Measurements from ENCODE around the gene PDGFD. TPM values are rescaled to one million over a fixed set of nuclear protein-coding genes. Genes with fewer than 3 reads are reported as not detected.

PDGFD gene
- total and polyA plus RNA-seq, 2 donors (not counting 3 experiments of a cell fraction or from before 2014, with no cell fraction given) = 6.3 to 13.1 TPM

DNA sequence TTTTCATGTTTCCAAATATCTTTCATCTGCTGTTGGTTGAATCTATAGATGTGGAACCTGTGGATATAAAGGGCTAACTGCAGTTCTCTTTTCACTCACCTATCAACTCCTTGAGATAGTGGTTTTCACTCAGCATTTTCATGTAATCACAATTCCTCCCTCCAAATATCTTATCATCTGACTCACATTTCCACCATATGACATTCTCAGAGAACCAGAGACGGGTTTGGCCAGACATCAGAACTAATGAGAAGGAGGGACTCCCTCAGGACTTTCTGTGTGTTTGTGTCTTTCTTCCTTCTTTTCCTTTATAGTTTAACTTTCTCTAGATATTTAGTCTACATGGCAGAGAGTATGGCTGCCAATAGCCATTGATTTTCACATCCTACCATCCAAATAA lies 262.3 kb downstream of the PDGFD start:
- H4K20me1 ChIP-seq (replicated peaks; ENCODE audit: control insufficient read depth, extremely low read depth, insufficient read depth, low read length) = no peaks in the 10 kb centered on the region
- no peak overlapping the region for H3K9ac ChIP-seq (replicated peaks; ENCODE audit: extremely low read depth, insufficient read depth, low read length)
- H3K4me2 ChIP-seq (ENCODE audit: insufficient read depth, low read length) = no peak overlapping the region
- CTCF ChIA-PET = no interaction called here
- H3K27ac ChIP-seq (ENCODE audit: insufficient read depth, low read depth, low read length) = no peak overlapping the region
- no peaks in the 10 kb centered on the region for H3K9me3 ChIP-seq (replicated peaks; ENCODE audit: control insufficient read depth, insufficient read depth, low read length)
- dilution Hi-C loops (cut with MboI; ENCODE audit: extremely low pct_ligation_motif_present, low sequenced_read_pairs) (no loop called here), intact Hi-C loops (cut with micrococcal nuclease) (loop anchor here (10.0 kb wide), 1 partner anchor 367 kb away; no protein-coding TSS in a partner anchor)
- no peak for DNase-seq (ENCODE audit: low read depth, low spot score)
- FAIRE-seq = no peak
- no peaks in the 10 kb centered on the region for H3K27me3 ChIP-seq (ENCODE audit: control insufficient read depth in 2 of 2, insufficient read depth in 2 of 2, low read length in 2 of 2)
- H3K79me2 ChIP-seq (ENCODE audit: control insufficient read depth, insufficient read depth, low read length) = no peaks in the 10 kb centered on the region
- no TSS peak for BruUV-seq (replicated peaks)
- no peaks in the 10 kb centered on the region for H3K36me3 ChIP-seq (ENCODE audit: control insufficient read depth in 2 of 2, extremely low read depth in 1 of 2, insufficient read depth in 2 of 2, low read length in 2 of 2)
- H3K4me1 ChIP-seq (ENCODE audit: control insufficient read depth, extremely low read depth, insufficient read depth, low read length) = peaks cover 21% of the 10 kb centered on the region
- H3K9me1 ChIP-seq (replicated peaks; ENCODE audit: control insufficient read depth, extremely low read depth, insufficient read depth, low read length) = no peaks in the 10 kb centered on the region
- H3K4me3 ChIP-seq (replicated peaks in 1 of 3; ENCODE audit: insufficient read depth in 1 of 3, low read depth in 1 of 3, low read length in 3 of 3) = no peak overlapping the region
- no peak for TF ChIP-seq FOS (IDR thresholded peaks at IDR 0.05; ENCODE audit: borderline replicate concordance, insufficient read depth, low read length)
- TF ChIP-seq, protein P1, sequence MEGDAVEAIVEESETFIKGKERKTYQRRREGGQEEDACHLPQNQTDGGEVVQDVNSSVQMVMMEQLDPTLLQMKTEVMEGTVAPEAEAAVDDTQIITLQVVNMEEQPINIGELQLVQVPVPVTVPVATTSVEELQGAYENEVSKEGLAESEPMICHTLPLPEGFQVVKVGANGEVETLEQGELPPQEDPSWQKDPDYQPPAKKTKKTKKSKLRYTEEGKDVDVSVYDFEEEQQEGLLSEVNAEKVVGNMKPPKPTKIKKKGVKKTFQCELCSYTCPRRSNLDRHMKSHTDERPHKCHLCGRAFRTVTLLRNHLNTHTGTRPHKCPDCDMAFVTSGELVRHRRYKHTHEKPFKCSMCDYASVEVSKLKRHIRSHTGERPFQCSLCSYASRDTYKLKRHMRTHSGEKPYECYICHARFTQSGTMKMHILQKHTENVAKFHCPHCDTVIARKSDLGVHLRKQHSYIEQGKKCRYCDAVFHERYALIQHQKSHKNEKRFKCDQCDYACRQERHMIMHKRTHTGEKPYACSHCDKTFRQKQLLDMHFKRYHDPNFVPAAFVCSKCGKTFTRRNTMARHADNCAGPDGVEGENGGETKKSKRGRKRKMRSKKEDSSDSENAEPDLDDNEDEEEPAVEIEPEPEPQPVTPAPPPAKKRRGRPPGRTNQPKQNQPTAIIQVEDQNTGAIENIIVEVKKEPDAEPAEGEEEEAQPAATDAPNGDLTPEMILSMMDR (IDR thresholded peaks at IDR 0.05; ENCODE audit: extremely low read depth in 1 of 2, insufficient read depth in 1 of 2, low read depth in 1 of 2, low read length in 2 of 2) = no peak
- TF ChIP-seq JUN (IDR thresholded peaks at IDR 0.05; ENCODE audit: borderline replicate concordance, insufficient read depth, insufficient read length, low read depth) = no peak
- TF ChIP-seq GATA2 (IDR thresholded peaks at IDR 0.05; ENCODE audit: insufficient read depth, insufficient read length, low read depth, low read length) = no peak
- no peak for TF ChIP-seq POLR2AphosphoS5 (IDR thresholded peaks at IDR 0.05; ENCODE audit: insufficient read depth, low read depth, low read length)
- TF ChIP-seq EZH2 (IDR thresholded peaks at IDR 0.05; ENCODE audit: borderline replicate concordance, low read depth, low read length, severe bottlenecking) = no peak
- TF ChIP-seq POLR2A (IDR thresholded peaks at IDR 0.05; ENCODE audit: low read depth, low read length) = no peak
- no peak for TF ChIP-seq MYC (IDR thresholded peaks at IDR 0.05; ENCODE audit: low read depth, low read length)
- TF ChIP-seq, protein P2, sequence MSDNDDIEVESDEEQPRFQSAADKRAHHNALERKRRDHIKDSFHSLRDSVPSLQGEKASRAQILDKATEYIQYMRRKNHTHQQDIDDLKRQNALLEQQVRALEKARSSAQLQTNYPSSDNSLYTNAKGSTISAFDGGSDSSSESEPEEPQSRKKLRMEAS (IDR thresholded peaks at IDR 0.05; ENCODE audit: insufficient read depth, insufficient read length) = no peak
- H2AFZ ChIP-seq (ENCODE audit: low read depth, low read length) = no peak overlapping the region
- POLR2A ChIA-PET = no interaction called here

Measured in endothelial cell of umbilical vein (primary cell).